Chondrocyte (in vitro differentiated cells): ENCODE data around the gene PPP2R5E. TPM values are rescaled to one million over a fixed set of nuclear protein-coding genes. Genes with fewer than 3 reads are reported as not detected.

Source experiments
- DNase-seq: peaks from one replicate; pipeline ENCODE4 v3.0.0; 2021; ENCODE audit warnings: mixed read lengths, low spot score
- H3K27ac Mint-ChIP-seq: one replicate; pipeline ENCODE4 v1.8.0; 2021; ENCODE audit warnings: mild to moderate bottlenecking, moderate library complexity, mixed read lengths; ENCODE audit not compliant: unreplicated experiment
- H3K27me3 Mint-ChIP-seq: 2 replicates; pipeline ENCODE4 v1.8.0; 2021; ENCODE audit warnings: low read depth, mixed read lengths
- H3K36me3 Mint-ChIP-seq: 2 replicates; pipeline ENCODE4 v1.8.0; 2021; ENCODE audit warnings: low read depth, mixed read lengths
- H3K4me1 Mint-ChIP-seq: 2 replicates; pipeline ENCODE4 v1.8.0; 2021; ENCODE audit warnings: low read depth, mild to moderate bottlenecking, mixed read lengths
- H3K4me3 Mint-ChIP-seq: one replicate; pipeline ENCODE4 v1.8.0; 2021; ENCODE audit warnings: mild to moderate bottlenecking, moderate library complexity, mixed read lengths; ENCODE audit not compliant: unreplicated experiment
- H3K9me3 Mint-ChIP-seq: 2 replicates; pipeline ENCODE4 v1.8.0; 2021; ENCODE audit warnings: low read depth, mixed read lengths
- CTCF ChIP-seq: fragments of 200-600 bp; sonication (generic); IDR thresholded peaks from 2 replicates; pipeline ENCODE4 v1.5.0; 2021; ENCODE audit warnings: antibody characterized with exemption, mild to moderate bottlenecking, moderate library complexity
- total RNA-seq: library from RNA; stranded (reverse); gene quantifications from 3 replicates; pipeline ENCODE4 v1.2.1, GENCODE V29; 2021

The PPP2R5E gene
- total RNA-seq, 1 donor from 2014 or later: 43.3 TPM

- peak overlapping the region; percentile 95 for H3K27ac Mint-ChIP-seq
- H3K4me1 Mint-ChIP-seq: peaks cover 59% of the 10 kb centered on the region
- no peaks in the 10 kb centered on the region for H3K9me3 Mint-ChIP-seq
- no peaks in the 10 kb centered on the region for H3K36me3 Mint-ChIP-seq
- H3K27me3 Mint-ChIP-seq: no peaks in the 10 kb centered on the region
- TF ChIP-seq CTCF: peak; percentile 46
- no peak for DNase-seq
- H3K4me3 Mint-ChIP-seq: no peak overlapping the region
These were observed 49.9 kb downstream of the PPP2R5E start for GRCh38 chr14:63493246-63493645.

- H3K4me3 Mint-ChIP-seq: no peak overlapping the region
- peak overlapping the region; percentile 95 for H3K27ac Mint-ChIP-seq
These were observed 50.8 kb downstream of the PPP2R5E start for GRCh38 chr14:63492391-63492790.

GRCh38 chr14:63487724-63488123, 55.5 kb downstream of the PPP2R5E start:
- Mint-ChIP-seq H3K27ac (no peak overlapping the region), H3K36me3 (no peaks in the 10 kb centered on the region), H3K27me3 (no peaks in the 10 kb centered on the region), H3K4me1 (peaks cover 47% of the 10 kb centered on the region), H3K4me3 (no peak overlapping the region), H3K9me3 (no peaks in the 10 kb centered on the region)
- DNase-seq: no peak
- TF ChIP-seq CTCF: no peak

More at GRCh38 chr14:63492391-63492790, 50.8 kb downstream of the PPP2R5E start:
- TF ChIP-seq CTCF: no peak
- DNase-seq: no peak
- H3K27me3 Mint-ChIP-seq: no peaks in the 10 kb centered on the region
- peaks cover 51% of the 10 kb centered on the region for H3K4me1 Mint-ChIP-seq
- no peaks in the 10 kb centered on the region for H3K9me3 Mint-ChIP-seq
- H3K36me3 Mint-ChIP-seq: no peaks in the 10 kb centered on the region

- DNase-seq: no peak
- no peak for TF ChIP-seq CTCF
- Mint-ChIP-seq H3K4me1 (peaks cover 37% of the 10 kb centered on the region), H3K27ac (peak overlapping the region; percentile 9), H3K9me3 (no peaks in the 10 kb centered on the region), H3K4me3 (no peak overlapping the region), H3K36me3 (no peaks in the 10 kb centered on the region), H3K27me3 (no peaks in the 10 kb centered on the region)
These were observed 56.4 kb downstream of the PPP2R5E start for GRCh38 chr14:63486738-63487137.

GRCh38 chr14:63483315-63483714, 59.9 kb downstream of the PPP2R5E start:
- DNase-seq: no peak
- H3K4me3 Mint-ChIP-seq: no peak overlapping the region
- peaks cover 33% of the 10 kb centered on the region for H3K4me1 Mint-ChIP-seq
- peak overlapping the region; percentile 49 for H3K27ac Mint-ChIP-seq
- H3K36me3 Mint-ChIP-seq: no peaks in the 10 kb centered on the region
- H3K27me3 Mint-ChIP-seq: no peaks in the 10 kb centered on the region
- no peak for TF ChIP-seq CTCF
- H3K9me3 Mint-ChIP-seq: no peaks in the 10 kb centered on the region
